ENCODE results near the gene NOL8.

GRCh38 chr9:92263131-92263530 lies 62.0 kb downstream of the NOL8 start:
- TF ChIP-seq POLR2A (IDR thresholded peaks at IDR 0.05) (no peak), CTCF (IDR thresholded peaks at IDR 0.05) (no peak), POLR2AphosphoS5 (IDR thresholded peaks at IDR 0.05; ENCODE audit: insufficient read depth in 1 of 2, low read depth in 1 of 2) (no peak)
